Astrocyte of the cerebellum (primary cell): ENCODE results near the gene ITGA2.

Source experiments
- DNase-seq: peaks from one replicate; pipeline ENCODE4 v3.0.0-alpha.2; 2011; ENCODE audit warnings: low read depth
- H3K4me3 ChIP-seq: 2 replicates; pipeline ENCODE4 v1.5.1; 2011; ENCODE audit warnings: mild to moderate bottlenecking, low read depth, low read length, moderate library complexity
- CTCF ChIP-seq: IDR thresholded peaks from 2 replicates; pipeline ENCODE4 v1.5.1; 2012; ENCODE audit warnings: low read length, low read depth, moderate library complexity, mild to moderate bottlenecking; ENCODE audit errors: missing control alignments
- in situ Hi-C: cut with HindIII; loops from 2 replicates; pipeline ENCODE4 v1.10.0; 2017; ENCODE audit warnings: low sequenced_read_pairs

Gene ITGA2

DNA sequence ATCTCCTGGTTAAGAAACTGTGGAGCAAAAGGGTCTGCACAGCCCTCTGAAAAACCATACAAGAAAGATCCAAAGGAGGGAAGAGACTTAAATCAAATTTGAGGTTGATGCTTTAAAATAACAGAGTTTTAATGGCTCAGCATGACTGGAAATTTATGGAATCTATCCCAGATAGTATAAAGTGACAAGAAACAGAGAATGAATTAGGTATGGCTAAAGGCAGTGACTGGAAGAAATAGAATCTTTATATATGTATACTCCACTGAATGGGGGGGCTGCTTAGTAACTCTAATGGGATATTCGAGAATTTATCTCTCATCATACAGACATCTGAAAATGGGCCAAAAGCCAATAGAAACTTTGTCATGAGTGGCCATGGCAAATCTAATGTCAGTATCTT, 138.0 kb downstream of the ITGA2 start:
- no peak for DNase-seq
- no peak for TF ChIP-seq CTCF
- no peak overlapping the region for H3K4me3 ChIP-seq
- in situ Hi-C loops: no loop called here

DNA sequence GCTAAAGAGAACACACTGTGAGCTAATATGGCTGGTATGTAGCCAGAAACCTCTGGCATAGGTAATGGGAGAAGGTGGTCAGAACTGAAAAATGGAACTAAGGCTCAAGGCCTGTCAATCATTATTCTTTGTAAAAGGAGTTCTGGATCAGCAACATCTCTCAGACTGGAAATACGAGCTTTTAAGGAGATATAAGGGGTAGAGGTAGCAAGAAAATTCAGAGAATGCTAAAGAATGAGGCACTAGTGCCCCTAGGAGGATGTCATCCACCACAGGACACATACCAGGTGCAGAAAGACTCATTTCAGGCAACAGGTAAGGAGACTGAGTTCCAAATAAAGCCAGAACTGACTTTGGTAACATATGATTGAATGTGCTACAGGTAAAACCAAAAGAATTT, 139.3 kb downstream of the ITGA2 start:
- in situ Hi-C loops: no loop called here
- no peak overlapping the region for H3K4me3 ChIP-seq
- no peak for DNase-seq
- no peak for TF ChIP-seq CTCF

DNA sequence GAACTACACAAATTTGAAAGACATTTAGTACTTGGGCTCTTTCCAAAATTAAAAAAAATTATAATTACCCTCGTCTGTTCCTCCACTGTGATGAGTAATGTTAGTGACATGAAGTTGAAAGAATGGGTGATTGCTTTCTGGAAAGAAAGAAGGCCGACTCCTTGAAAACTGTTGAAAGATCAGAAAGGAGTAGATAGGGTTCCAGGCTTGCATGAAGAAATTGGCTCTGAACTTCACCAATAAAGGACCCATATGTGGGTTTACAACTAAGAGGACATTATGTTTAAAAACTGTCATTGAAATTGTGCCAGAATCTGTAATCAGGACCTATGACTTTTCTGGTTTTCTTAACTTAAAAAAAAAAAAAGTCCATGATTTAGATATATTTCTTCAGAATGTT, 141.1 kb downstream of the ITGA2 start:
- in situ Hi-C loops: no loop called here
- H3K4me3 ChIP-seq: no peak overlapping the region
- TF ChIP-seq CTCF: no peak
- no peak for DNase-seq

GRCh38 chr5:53133020-53133419, 143.9 kb downstream of the ITGA2 start:
- no peak overlapping the region for H3K4me3 ChIP-seq
- in situ Hi-C loops: no loop called here
- no peak for DNase-seq
- TF ChIP-seq CTCF: no peak
